Naive thymus-derived CD4-positive, alpha-beta T cell (primary cell): Measurements from ENCODE around the gene ATP6V0D1. TPM values are rescaled to one million over a fixed set of nuclear protein-coding genes. Genes with fewer than 3 reads are reported as not detected.
A peak's percentile ranks its signal among the peaks of the same experiment; 100 is the strongest.

Experiments used
- ATAC-seq: fragments of 150-1000 bp; cut with Tn5 transposase; 2 replicates; pipeline ENCODE4 v1.10.0; 2021; ENCODE audit warnings: mild to moderate bottlenecking, moderate library complexity
- CTCF ChIA-PET: fragments of 350-600 bp; sonication (Branson Sonifier 250); formaldehyde crosslinking; loops from one replicate; lab custom pipeline; 2021; ENCODE audit warnings: antibody characterized with exemption; lab: Charles Lee
- POLR2A ChIA-PET: fragments of 350-600 bp; sonication (Branson Sonifier 250); formaldehyde crosslinking; loops from one replicate; lab custom pipeline; 2021; ENCODE audit warnings: antibody characterized with exemption, inconsistent platforms; lab: Charles Lee
- DNase-seq, 9 donors: peaks; one replicate each; pipeline versions ENCODE4 v3.0.0 to v3.0.0-alpha.2; 2020 to 2022; ENCODE audit warnings: mixed read lengths in 1 of 9
- H3K27ac ChIP-seq: one replicate; pipeline ENCODE4 v1.7.0; 2013; ENCODE audit warnings: mild to moderate bottlenecking, low read depth, low read length, moderate library complexity
- H3K27me3 ChIP-seq, 2 donors: one replicate each; pipeline ENCODE4 v1.7.0; 2013; ENCODE audit warnings: low read length in 2 of 2, mild to moderate bottlenecking in 2 of 2, moderate library complexity in 2 of 2; ENCODE audit not compliant: control insufficient read depth in 2 of 2, insufficient read depth in 2 of 2
- H3K36me3 ChIP-seq, 3 experiments: 1 replicate in 2 of 3; 2 replicates in 1 of 3; pipeline ENCODE4 v1.7.0; 2013; ENCODE audit warnings: low read length in 3 of 3, mild to moderate bottlenecking in 3 of 3, moderate library complexity in 1 of 3; ENCODE audit not compliant: insufficient read depth in 3 of 3, control insufficient read depth in 2 of 3
- H3K4me1 ChIP-seq, 2 donors: one replicate each; pipeline ENCODE4 v1.7.0; 2013; ENCODE audit warnings: low read length in 2 of 2, mild to moderate bottlenecking in 2 of 2, moderate library complexity in 1 of 2; ENCODE audit not compliant: control insufficient read depth in 2 of 2, insufficient read depth in 2 of 2
- H3K4me3 ChIP-seq: 2 replicates; pipeline ENCODE4 v1.7.0; 2013; ENCODE audit warnings: mild to moderate bottlenecking, low read length
- H3K9me3 ChIP-seq, 3 experiments: 1 replicate in 2 of 3; 2 replicates in 1 of 3; pipeline ENCODE4 v1.7.0; 2013; ENCODE audit warnings: low read length in 3 of 3; ENCODE audit not compliant: control insufficient read depth in 2 of 3
- H3K27ac Mint-ChIP-seq, 9 donors: one replicate each; pipeline ENCODE4 v1.8.0; 2020 to 2022; ENCODE audit warnings: mixed read lengths in 9 of 9, mild to moderate bottlenecking in 8 of 9, moderate library complexity in 5 of 9, inconsistent platforms in 2 of 9
- H3K27me3 Mint-ChIP-seq, 5 donors: one replicate each; pipeline ENCODE4 v1.8.0; 2021 to 2022; ENCODE audit warnings: mixed read lengths in 5 of 5, mild to moderate bottlenecking in 1 of 5
- H3K36me3 Mint-ChIP-seq, 5 donors: one replicate each; pipeline ENCODE4 v1.8.0; 2020 to 2022; ENCODE audit warnings: mixed read lengths in 5 of 5, mild to moderate bottlenecking in 3 of 5, inconsistent platforms in 1 of 5
- H3K4me1 Mint-ChIP-seq, 7 donors: one replicate each; pipeline ENCODE4 v1.8.0; 2020 to 2022; ENCODE audit warnings: mixed read lengths in 7 of 7, mild to moderate bottlenecking in 3 of 7, inconsistent platforms in 1 of 7
- H3K4me3 Mint-ChIP-seq, 10 donors: one replicate each; pipeline ENCODE4 v1.8.0; 2020 to 2022; ENCODE audit warnings: mild to moderate bottlenecking in 10 of 10, mixed read lengths in 10 of 10, moderate library complexity in 6 of 10, inconsistent platforms in 2 of 10
- H3K9me3 Mint-ChIP-seq, 11 donors: one replicate each; pipeline ENCODE4 v1.8.0; 2020 to 2022; ENCODE audit warnings: mixed read lengths in 11 of 11, mild to moderate bottlenecking in 4 of 11, inconsistent platforms in 1 of 11, moderate library complexity in 1 of 11
- intact Hi-C, 2 donors: fragments of 100-400 bp; cut with micrococcal nuclease; formaldehyde crosslinking; loops; one replicate each; pipeline ENCODE4 v1.15.1; 2023
- polyA plus RNA-seq, 2 donors: library from polyadenylated mRNA; unstranded; fragments of 300-500 nt; fragmentation: Illumina TruSeq; gene quantifications; one replicate each; pipeline ENCODE4 v1.2.3, GENCODE V29; 2021
- total RNA-seq, 6 experiments: library from RNA in 5 of 6; stranded (reverse) in 5 of 6; gene quantifications; 1 replicate in 5 of 6; 2 replicates in 1 of 6; pipeline ENCODE4 v1.2.3 and lab custom pipeline; 2021 to 2026

The ATP6V0D1 gene
- total and polyA plus RNA-seq, 7 experiments from 2014 or later: 35.8 to 104 (median 58.2) TPM

DNA sequence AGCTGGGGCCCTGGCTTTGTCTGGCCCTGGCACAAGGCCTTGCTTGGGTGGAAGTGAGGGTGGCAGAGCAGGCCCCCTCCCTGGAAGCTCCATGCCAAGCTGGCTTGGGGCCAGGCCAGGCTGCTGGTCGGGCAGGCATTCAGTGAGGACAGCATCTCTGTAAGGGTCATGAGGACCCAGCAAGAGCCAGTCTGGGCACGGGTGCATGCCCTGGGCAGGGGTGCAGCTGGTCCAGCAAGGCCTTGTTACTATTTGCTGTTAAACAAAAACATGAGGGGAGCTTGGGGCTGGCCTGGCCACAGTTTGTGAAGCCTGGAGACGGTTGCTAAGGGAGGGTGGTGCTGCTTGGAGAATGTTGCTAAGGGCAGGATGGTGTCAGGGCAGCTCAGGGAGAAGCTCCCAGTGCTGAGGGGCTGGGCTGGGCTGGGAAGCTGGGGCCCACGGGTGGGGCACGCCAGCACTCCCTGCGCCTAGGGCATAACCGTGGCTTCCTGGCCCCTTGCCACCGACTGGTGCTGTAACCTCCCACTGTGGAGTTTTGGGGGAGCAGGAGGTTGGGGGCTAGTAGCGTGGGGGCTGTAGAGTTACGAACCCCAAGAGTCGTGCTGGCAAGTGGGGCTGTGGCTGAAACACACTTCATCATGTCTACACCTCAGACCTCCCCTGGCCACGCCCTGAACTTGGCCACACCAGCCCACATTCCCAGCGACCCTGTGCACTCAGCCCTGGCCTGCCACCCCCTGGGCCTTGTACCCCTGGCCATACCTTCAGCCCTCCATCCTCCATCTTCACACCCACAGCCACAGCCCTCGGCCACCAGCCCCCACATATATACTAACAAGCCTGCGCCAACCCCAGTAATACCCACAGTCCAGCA is 89.3 kb downstream of the ATP6V0D1 start:
- ATAC-seq (no peak), DNase-seq (no peak)
- ChIA-PET CTCF (no interaction called here), POLR2A (no interaction called here)
- H3K9me3 Mint-ChIP-seq: no peaks in the 10 kb centered on the region
- H3K27me3 Mint-ChIP-seq: peaks cover 11 to 47% (median 23%) of the 10 kb centered on the region in 5 donors
- Histone ChIP-seq H3K27ac (no peak overlapping the region), H3K27me3 (peaks cover 4 to 11% of the 10 kb centered on the region in 2 donors), H3K4me3 (no peak overlapping the region), H3K36me3 (no peaks in the 10 kb centered on the region), H3K9me3 (no peaks in the 10 kb centered on the region), H3K4me1 (peaks cover 7 to 8% of the 10 kb centered on the region in 2 donors)
- H3K4me1 Mint-ChIP-seq: peaks cover 6 to 23% (median 6%) of the 10 kb centered on the region in 7 donors
- intact Hi-C loops: no loop called here
- no peak overlapping the region for H3K4me3 Mint-ChIP-seq
- no peak overlapping the region for H3K27ac Mint-ChIP-seq
- H3K36me3 Mint-ChIP-seq: no peaks in the 10 kb centered on the region

DNA sequence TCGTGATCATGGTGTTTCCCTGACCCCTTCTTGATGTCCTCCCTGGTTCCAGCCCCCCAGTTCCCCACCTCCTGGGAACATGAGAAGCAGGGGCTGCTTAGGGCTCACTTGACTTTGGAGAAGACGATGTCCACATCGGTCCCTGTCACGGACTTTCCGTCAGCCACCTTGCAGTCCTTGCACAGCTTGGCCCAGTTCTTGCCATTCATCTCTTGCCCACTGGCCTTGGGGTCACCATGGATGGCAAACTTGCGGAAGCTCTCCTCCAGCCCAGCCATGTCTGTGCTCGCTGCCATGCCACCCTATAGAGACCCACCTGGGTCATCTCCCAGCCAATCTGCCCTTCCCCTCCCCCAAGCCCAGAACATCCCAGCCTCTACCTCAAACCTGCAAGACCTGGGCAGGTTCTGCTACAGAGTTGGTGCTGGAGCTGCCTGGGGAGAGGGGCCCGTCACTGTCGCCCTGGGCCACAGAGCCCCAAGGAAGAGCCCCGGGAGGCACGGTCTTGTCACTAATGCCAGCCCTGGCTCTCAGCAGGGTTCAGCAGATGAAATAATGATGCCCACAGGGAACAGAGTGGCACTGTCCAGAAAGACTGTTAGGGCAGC is 90.0 kb downstream of the ATP6V0D1 start:
- H3K9me3 ChIP-seq: no peaks in the 10 kb centered on the region
- Mint-ChIP-seq H3K27me3 (peaks cover 11 to 51% (median 23%) of the 10 kb centered on the region in 5 donors), H3K4me3 (no peak overlapping the region), H3K9me3 (no peaks in the 10 kb centered on the region), H3K27ac (peak overlapping the region in 1 of 9 donors; percentile 46), H3K36me3 (no peaks in the 10 kb centered on the region), H3K4me1 (peaks cover 6 to 23% (median 6%) of the 10 kb centered on the region in 7 donors)
- H3K27me3 ChIP-seq: peaks cover 4 to 11% of the 10 kb centered on the region in 2 donors
- H3K4me3 ChIP-seq: no peak overlapping the region
- POLR2A ChIA-PET: no interaction called here
- CTCF ChIA-PET: interaction anchor here (0.5 kb wide), 1 partner anchor 243 kb away, joined by 6 read pairs; no protein-coding TSS in a partner anchor
- ATAC-seq (no peak), DNase-seq (no peak)
- intact Hi-C loops: no loop called here
- no peak overlapping the region for H3K27ac ChIP-seq
- peaks cover 7 to 8% of the 10 kb centered on the region in 2 donors for H3K4me1 ChIP-seq
- no peaks in the 10 kb centered on the region for H3K36me3 ChIP-seq

DNA sequence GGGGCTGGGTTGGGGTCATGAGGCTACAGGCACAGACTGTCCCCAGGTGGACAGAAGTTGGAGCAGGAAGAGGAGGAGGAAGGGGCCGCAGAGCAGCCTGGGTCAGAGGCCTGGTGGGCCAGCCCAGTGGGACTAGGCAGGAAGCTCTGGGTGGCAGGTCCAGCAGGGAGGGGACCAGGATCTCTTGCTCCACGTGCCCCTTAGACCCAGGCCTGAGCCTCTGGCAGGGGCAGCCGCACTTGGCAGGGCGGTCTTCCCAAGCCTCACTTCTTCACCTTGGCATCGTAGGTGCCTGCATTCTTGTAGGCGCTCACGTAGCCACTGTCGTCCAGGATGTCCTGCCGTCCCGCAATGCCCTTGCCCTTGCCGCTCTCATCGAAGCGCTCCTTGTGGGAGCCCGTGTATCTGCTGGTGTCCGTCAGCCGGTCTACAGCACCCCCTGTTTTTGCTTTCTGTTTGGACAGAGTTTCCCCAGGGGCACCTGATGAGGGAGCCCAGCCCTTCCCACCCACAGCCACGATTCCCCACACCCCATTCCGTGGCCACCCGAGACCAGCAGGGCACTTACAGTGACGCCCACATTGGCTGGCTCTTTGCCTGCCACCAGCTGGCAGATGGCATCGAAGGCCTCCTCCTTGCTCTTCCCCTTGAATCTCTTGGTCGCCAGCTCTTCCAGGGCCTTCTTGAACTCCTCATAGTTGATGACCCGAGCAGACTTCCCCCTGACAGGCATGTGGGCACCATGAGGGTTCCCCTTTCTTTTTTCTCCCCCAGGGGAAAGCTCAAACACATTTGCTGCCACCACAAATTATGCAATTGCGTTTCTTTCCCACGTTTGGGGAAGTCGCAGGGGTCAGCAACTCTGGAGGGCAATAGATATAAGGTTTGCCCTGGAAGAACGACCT is 90.8 kb downstream of the ATP6V0D1 start:
- Mint-ChIP-seq H3K4me1 (peaks cover 6 to 23% (median 6%) of the 10 kb centered on the region in 7 donors), H3K9me3 (no peaks in the 10 kb centered on the region), H3K27ac (peak overlapping the region in 1 of 9 donors; percentile 2), H3K36me3 (no peaks in the 10 kb centered on the region), H3K4me3 (no peak overlapping the region), H3K27me3 (peaks cover 11 to 50% (median 15%) of the 10 kb centered on the region in 5 donors)
- Histone ChIP-seq H3K27me3 (peaks cover 4 to 11% of the 10 kb centered on the region in 2 donors), H3K36me3 (no peaks in the 10 kb centered on the region), H3K27ac (no peak overlapping the region), H3K4me3 (no peak overlapping the region), H3K9me3 (no peaks in the 10 kb centered on the region), H3K4me1 (peaks cover 7 to 8% of the 10 kb centered on the region in 2 donors)
- CTCF ChIA-PET: interaction anchor here (0.5 kb wide), 1 partner anchor 244 kb away, joined by 6 read pairs; no protein-coding TSS in a partner anchor
- POLR2A ChIA-PET: no interaction called here
- intact Hi-C loops: no loop called here
- DNase-seq (no peak), ATAC-seq (peak; percentile 65)

DNA sequence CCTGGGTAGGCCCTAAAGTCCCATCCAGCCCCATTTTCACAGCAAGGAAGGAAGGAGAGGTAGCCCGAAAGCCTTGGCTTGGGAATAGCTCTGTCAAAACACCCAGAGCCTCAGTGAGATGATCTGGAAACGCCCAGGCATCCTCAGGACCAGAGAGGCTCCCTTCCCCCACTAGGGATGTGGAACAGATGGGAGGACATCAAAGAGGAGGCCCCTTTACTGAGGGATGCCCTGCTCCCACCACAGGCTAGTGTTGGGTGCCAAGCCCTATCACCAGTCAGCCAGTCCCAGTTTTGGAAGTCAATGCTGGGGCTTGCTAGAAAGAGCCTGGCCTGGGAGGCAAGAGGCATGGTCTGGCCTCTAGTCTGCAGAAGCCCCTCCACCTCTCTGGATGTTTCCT is 92.4 kb downstream of the ATP6V0D1 start:
- Mint-ChIP-seq H3K4me3 (no peak overlapping the region), H3K36me3 (no peaks in the 10 kb centered on the region), H3K27ac (no peak overlapping the region), H3K4me1 (peaks cover 0 to 18% (median 0%) of the 10 kb centered on the region in 7 donors), H3K9me3 (no peaks in the 10 kb centered on the region), H3K27me3 (peaks cover 6 to 41% (median 7%) of the 10 kb centered on the region in 5 donors)
- CTCF ChIA-PET: no interaction called here
- Histone ChIP-seq H3K4me1 (peaks cover 2 to 5% of the 10 kb centered on the region in 2 donors), H3K27me3 (peaks cover 3 to 4% of the 10 kb centered on the region in 2 donors), H3K36me3 (no peaks in the 10 kb centered on the region), H3K27ac (no peak overlapping the region), H3K9me3 (no peaks in the 10 kb centered on the region), H3K4me3 (no peak overlapping the region)
- no peak for DNase-seq
- ATAC-seq: no peak
- intact Hi-C loops: no loop called here
- POLR2A ChIA-PET: no interaction called here

DNA sequence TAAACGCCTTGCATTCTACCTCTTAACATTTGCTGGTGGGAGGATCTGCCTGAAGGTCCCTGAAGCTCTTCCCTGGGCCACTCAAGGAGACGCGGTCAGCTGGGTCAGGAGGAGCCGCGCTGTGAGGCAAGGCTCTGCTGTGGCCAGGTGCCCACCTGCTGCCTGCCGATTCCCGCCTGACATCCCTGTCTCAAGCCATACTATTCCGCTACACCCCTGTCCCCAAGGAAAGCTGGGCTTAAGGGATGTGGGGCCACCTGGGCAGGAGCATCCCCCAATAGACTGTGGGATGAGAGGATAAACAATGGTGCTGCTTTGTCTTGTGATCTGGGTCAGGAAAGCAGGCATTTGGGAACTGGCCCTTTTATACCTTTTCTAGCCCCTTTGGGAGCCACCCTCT is 92.8 kb downstream of the ATP6V0D1 start:
- peaks cover 6 to 39% (median 7%) of the 10 kb centered on the region in 5 donors for H3K27me3 Mint-ChIP-seq
- intact Hi-C loops: no loop called here
- peaks cover 0 to 18% (median 0%) of the 10 kb centered on the region in 7 donors for H3K4me1 Mint-ChIP-seq

More for the DNA sequence above, 92.8 kb downstream of the ATP6V0D1 start:
- no peaks in the 10 kb centered on the region for H3K9me3 Mint-ChIP-seq
- no peak overlapping the region for H3K4me3 ChIP-seq
- H3K9me3 ChIP-seq: no peaks in the 10 kb centered on the region
- peaks cover 0 to 4% of the 10 kb centered on the region in 2 donors for H3K27me3 ChIP-seq
- H3K36me3 Mint-ChIP-seq: no peaks in the 10 kb centered on the region
- peaks cover 0 to under 1% of the 10 kb centered on the region in 2 donors for H3K4me1 ChIP-seq
- ChIA-PET POLR2A (interaction anchor here (0.6 kb wide), 1 partner anchor 40 kb away, joined by 3 read pairs; no protein-coding TSS in a partner anchor), CTCF (no interaction called here)
- no peak overlapping the region for H3K27ac ChIP-seq
- no peak for DNase-seq
- no peaks in the 10 kb centered on the region for H3K36me3 ChIP-seq
- no peak overlapping the region for H3K4me3 Mint-ChIP-seq
- no peak for ATAC-seq
- H3K27ac Mint-ChIP-seq: peak overlapping the region in 1 of 9 donors; percentile 55
